HG03565 (cell line): Measurements from ENCODE around the gene DACT3.

Experiments
- ATAC-seq: cut with Tn5 transposase; IDR thresholded peaks from one replicate; pipeline ENCODE4 v1.9.1; 2021; ENCODE audit warnings: mild to moderate bottlenecking, moderate library complexity; ENCODE audit not compliant: unreplicated experiment

Gene DACT3

GRCh38 chr19:46600384-46601317 lies 60.3 kb downstream of the DACT3 start:
- peak; percentile 83 for ATAC-seq

- ATAC-seq: no peak
Observed at GRCh38 chr19:46599716-46600373, 61.1 kb downstream of the DACT3 start.

GRCh38 chr19:46598372-46598917 lies 62.5 kb downstream of the DACT3 start:
- no peak for ATAC-seq
